NB4 (cell line): Measurements from ENCODE around the gene EIF4E3.

Experiments
- CTCF ChIP-seq: IDR thresholded peaks from one replicate; pipeline ENCODE4 v1.5.1; 2012; ENCODE audit warnings: low read depth, low read length
- MAX ChIP-seq: IDR thresholded peaks from 2 replicates; pipeline ENCODE4 v1.6.1; 2011; ENCODE audit warnings: low read depth, low read length
- MYC ChIP-seq: IDR thresholded peaks from 2 replicates; pipeline ENCODE4 v1.6.1; 2011; ENCODE audit warnings: low read depth, low read length
- POLR2A ChIP-seq: IDR thresholded peaks from 2 replicates; pipeline ENCODE4 v1.6.1; 2011; ENCODE audit warnings: mild to moderate bottlenecking; ENCODE audit not compliant: insufficient read length; ENCODE audit errors: extremely low read depth

GRCh38 chr3:71634671-71635070 lies 90.5 kb downstream of the EIF4E3 start:
- TF ChIP-seq CTCF (no peak), POLR2A (no peak), MYC (no peak), MAX (no peak)
